ENCODE results near the gene E2F3.
"Not testable (repeated sequence)": the region's sequence is repeated elsewhere in the genome, so short reads cannot be mapped to it uniquely, and the experiment has no call there.

Gene E2F3

GRCh38 chr6:20486641-20487040 lies 85.0 kb downstream of the E2F3 start:
- Histone ChIP-seq H3K36me3 (ENCODE audit: control insufficient read depth, insufficient read depth, low read length) (peaks cover 94% of the 10 kb centered on the region), H3K4me1 (ENCODE audit: control insufficient read depth, insufficient read depth, low read length) (peaks cover 4% of the 10 kb centered on the region; the same call in 1 of the 2 replicates), H3K9ac (ENCODE audit: low read length) (no peak overlapping the region), H3K4me3 (ENCODE audit: low read depth, low read length) (no peak overlapping the region), H3K27me3 (ENCODE audit: control insufficient read depth, insufficient read depth, low read length) (no peaks in the 10 kb centered on the region), H3K27ac (ENCODE audit: low read depth, low read length) (no peak overlapping the region), H3K9me3 (ENCODE audit: control insufficient read depth, insufficient read depth, low read depth, low read length) (no peaks in the 10 kb centered on the region)

GRCh38 chr6:20487669-20488375 lies 86.1 kb downstream of the E2F3 start:
- Histone ChIP-seq H3K9ac (ENCODE audit: low read length) (no peak overlapping the region), H3K4me1 (ENCODE audit: control insufficient read depth, insufficient read depth, low read length) (peaks cover 6% of the 10 kb centered on the region; the same call in 1 of the 2 replicates), H3K27me3 (ENCODE audit: control insufficient read depth, insufficient read depth, low read length) (no peaks in the 10 kb centered on the region), H3K4me3 (ENCODE audit: low read depth, low read length) (no peak overlapping the region), H3K36me3 (ENCODE audit: control insufficient read depth, insufficient read depth, low read length) (peaks cover 86% of the 10 kb centered on the region), H3K27ac (ENCODE audit: low read depth, low read length) (no peak overlapping the region), H3K9me3 (ENCODE audit: control insufficient read depth, insufficient read depth, low read depth, low read length) (no peaks in the 10 kb centered on the region)

- no peaks in the 10 kb centered on the region for H3K27me3 ChIP-seq (ENCODE audit: control insufficient read depth, insufficient read depth, low read length)
- peaks cover 6% of the 10 kb centered on the region; the same call in 1 of the 2 replicates for H3K4me1 ChIP-seq (ENCODE audit: control insufficient read depth, insufficient read depth, low read length)
- H3K36me3 ChIP-seq (ENCODE audit: control insufficient read depth, insufficient read depth, low read length) = peaks cover 60% of the 10 kb centered on the region
- H3K27ac ChIP-seq (ENCODE audit: low read depth, low read length) = no peak overlapping the region
- H3K9ac ChIP-seq (ENCODE audit: low read length) = no peak overlapping the region
- H3K4me3 ChIP-seq (ENCODE audit: low read depth, low read length) = no peak overlapping the region
- H3K9me3 ChIP-seq (ENCODE audit: control insufficient read depth, insufficient read depth, low read depth, low read length) = no peaks in the 10 kb centered on the region
These were observed 88.9 kb downstream of the E2F3 start for GRCh38 chr6:20490591-20490990.

GRCh38 chr6:20492099-20492498 lies 90.4 kb downstream of the E2F3 start:
- peaks cover 6% of the 10 kb centered on the region; the same call in 1 of the 2 replicates for H3K4me1 ChIP-seq (ENCODE audit: control insufficient read depth, insufficient read depth, low read length)
- H3K4me3 ChIP-seq (ENCODE audit: low read depth, low read length) = no peak overlapping the region
- no peak overlapping the region for H3K9ac ChIP-seq (ENCODE audit: low read length)
- no peaks in the 10 kb centered on the region for H3K27me3 ChIP-seq (ENCODE audit: control insufficient read depth, insufficient read depth, low read length)
- H3K27ac ChIP-seq (ENCODE audit: low read depth, low read length) = no peak overlapping the region
- peaks cover 47% of the 10 kb centered on the region for H3K36me3 ChIP-seq (ENCODE audit: control insufficient read depth, insufficient read depth, low read length)
- H3K9me3 ChIP-seq (ENCODE audit: control insufficient read depth, insufficient read depth, low read depth, low read length) = no peaks in the 10 kb centered on the region

GRCh38 chr6:20497216-20498040 lies 95.7 kb downstream of the E2F3 start:
- H3K36me3 ChIP-seq (ENCODE audit: control insufficient read depth, insufficient read depth, low read length) = no peaks in the 10 kb centered on the region; the same call in 1 of the 2 replicates
- H3K4me1 ChIP-seq (ENCODE audit: control insufficient read depth, insufficient read depth, low read length) = no peaks in the 10 kb centered on the region
- H3K4me3 ChIP-seq (ENCODE audit: low read depth, low read length) = no peak overlapping the region
- no peaks in the 10 kb centered on the region for H3K9me3 ChIP-seq (ENCODE audit: control insufficient read depth, insufficient read depth, low read depth, low read length)
- H3K9ac ChIP-seq (ENCODE audit: low read length) = no peak overlapping the region
- no peak overlapping the region for H3K27ac ChIP-seq (ENCODE audit: low read depth, low read length)
- no peaks in the 10 kb centered on the region for H3K27me3 ChIP-seq (ENCODE audit: control insufficient read depth, insufficient read depth, low read length)

GRCh38 chr6:20498041-20498385 lies 96.3 kb downstream of the E2F3 start:
- Histone ChIP-seq H3K27me3 (ENCODE audit: control insufficient read depth, insufficient read depth, low read length) (no peaks in the 10 kb centered on the region), H3K9ac (ENCODE audit: low read length) (no peak overlapping the region), H3K4me3 (ENCODE audit: low read depth, low read length) (no peak overlapping the region), H3K9me3 (ENCODE audit: control insufficient read depth, insufficient read depth, low read depth, low read length) (no peaks in the 10 kb centered on the region), H3K27ac (ENCODE audit: low read depth, low read length) (no peak overlapping the region), H3K4me1 (ENCODE audit: control insufficient read depth, insufficient read depth, low read length) (no peaks in the 10 kb centered on the region), H3K36me3 (ENCODE audit: control insufficient read depth, insufficient read depth, low read length) (no peaks in the 10 kb centered on the region)

- Histone ChIP-seq H3K4me1 (ENCODE audit: control insufficient read depth, insufficient read depth, low read length) (peaks cover 10% of the 10 kb centered on the region; the same call in 1 of the 2 replicates), H3K27ac (ENCODE audit: low read depth, low read length) (no peak overlapping the region), H3K9me3 (ENCODE audit: control insufficient read depth, insufficient read depth, low read depth, low read length) (no peaks in the 10 kb centered on the region), H3K36me3 (ENCODE audit: control insufficient read depth, insufficient read depth, low read length) (no peaks in the 10 kb centered on the region), H3K27me3 (ENCODE audit: control insufficient read depth, insufficient read depth, low read length) (no peaks in the 10 kb centered on the region), H3K9ac (ENCODE audit: low read length) (no peak overlapping the region), H3K4me3 (ENCODE audit: low read depth, low read length) (no peak overlapping the region)
These were observed 107.5 kb downstream of the E2F3 start for GRCh38 chr6:20509212-20509611.

- Histone ChIP-seq H3K9me3 (ENCODE audit: control insufficient read depth, insufficient read depth, low read depth, low read length) (no peaks in the 10 kb centered on the region), H3K36me3 (ENCODE audit: control insufficient read depth, insufficient read depth, low read length) (no peaks in the 10 kb centered on the region), H3K4me1 (ENCODE audit: control insufficient read depth, insufficient read depth, low read length) (peaks cover 11% of the 10 kb centered on the region), H3K27me3 (ENCODE audit: control insufficient read depth, insufficient read depth, low read length) (no peaks in the 10 kb centered on the region), H3K27ac (ENCODE audit: low read depth, low read length) (no peak overlapping the region), H3K9ac (ENCODE audit: low read length) (no peak overlapping the region), H3K4me3 (ENCODE audit: low read depth, low read length) (no peak overlapping the region)
These were observed 110.2 kb downstream of the E2F3 start for GRCh38 chr6:20511852-20512251.

- not testable (repeated sequence) for H3K4me3 ChIP-seq (ENCODE audit: low read depth, low read length); H3K9me3 ChIP-seq (ENCODE audit: control insufficient read depth, insufficient read depth, low read depth, low read length); H3K9ac ChIP-seq (ENCODE audit: low read length); H3K27me3 ChIP-seq (ENCODE audit: control insufficient read depth, insufficient read depth, low read length); H3K4me1 ChIP-seq (ENCODE audit: control insufficient read depth, insufficient read depth, low read length); H3K27ac ChIP-seq (ENCODE audit: low read depth, low read length); H3K36me3 ChIP-seq (ENCODE audit: control insufficient read depth, insufficient read depth, low read length)
These were observed 123.5 kb downstream of the E2F3 start for GRCh38 chr6:20525208-20525607.

GRCh38 chr6:20529086-20529448 lies 127.4 kb downstream of the E2F3 start:
- H3K4me3 ChIP-seq (ENCODE audit: low read depth, low read length); H3K4me1 ChIP-seq (ENCODE audit: control insufficient read depth, insufficient read depth, low read length); H3K9me3 ChIP-seq (ENCODE audit: control insufficient read depth, insufficient read depth, low read depth, low read length); H3K36me3 ChIP-seq (ENCODE audit: control insufficient read depth, insufficient read depth, low read length); H3K9ac ChIP-seq (ENCODE audit: low read length); H3K27ac ChIP-seq (ENCODE audit: low read depth, low read length); H3K27me3 ChIP-seq (ENCODE audit: control insufficient read depth, insufficient read depth, low read length): not testable (repeated sequence)

GRCh38 chr6:20532881-20533280 lies 131.2 kb downstream of the E2F3 start:
- Histone ChIP-seq H3K36me3 (ENCODE audit: control insufficient read depth, insufficient read depth, low read length) (no peaks in the 10 kb centered on the region), H3K27me3 (ENCODE audit: control insufficient read depth, insufficient read depth, low read length) (no peaks in the 10 kb centered on the region), H3K9ac (ENCODE audit: low read length) (no peak overlapping the region), H3K4me3 (ENCODE audit: low read depth, low read length) (no peak overlapping the region), H3K4me1 (ENCODE audit: control insufficient read depth, insufficient read depth, low read length) (no peaks in the 10 kb centered on the region), H3K27ac (ENCODE audit: low read depth, low read length) (no peak overlapping the region), H3K9me3 (ENCODE audit: control insufficient read depth, insufficient read depth, low read depth, low read length) (no peaks in the 10 kb centered on the region)
